Embryonic facial prominence (tissue), 1 donor: ENCODE data around the gene ME3.

Source experiments
- DNase-seq: peaks from one replicate; pipeline ENCODE4 v3.0.0-alpha.2; 2016; ENCODE audit errors: extremely low spot score

ME3 gene

GRCh38 chr11:86672007-86672621 lies at the start of gene ME3:
ME3 (minus strand) TSS chr11:86672616.
- no peak for DNase-seq

- DNase-seq: no peak
Measured at GRCh38 chr11:86722006-86722405, 49.6 kb upstream of the ME3 start.

GRCh38 chr11:86720546-86720945 lies 48.1 kb upstream of the ME3 start:
- no peak for DNase-seq

GRCh38 chr11:86719781-86720463 lies 47.5 kb upstream of the ME3 start:
- DNase-seq: no peak

GRCh38 chr11:86718999-86719398 lies 46.6 kb upstream of the ME3 start:
- no peak for DNase-seq

GRCh38 chr11:86718521-86718920 lies 46.1 kb upstream of the ME3 start:
- no peak for DNase-seq

- no peak for DNase-seq
Measured at GRCh38 chr11:86717817-86718501, 45.5 kb upstream of the ME3 start.

- DNase-seq: no peak
Measured at GRCh38 chr11:86715611-86716010, 43.2 kb upstream of the ME3 start.

- DNase-seq: no peak
Measured at GRCh38 chr11:86713552-86713951, 41.1 kb upstream of the ME3 start.

- DNase-seq: no peak
Measured at GRCh38 chr11:86710936-86711335, 38.5 kb upstream of the ME3 start.

- no peak for DNase-seq
Measured at GRCh38 chr11:86708669-86709068, 36.3 kb upstream of the ME3 start.

GRCh38 chr11:86706338-86707131 lies 34.1 kb upstream of the ME3 start:
- no peak for DNase-seq

GRCh38 chr11:86704710-86705109 lies 32.3 kb upstream of the ME3 start:
- DNase-seq: no peak

- DNase-seq: no peak
Measured at GRCh38 chr11:86703987-86704386, 31.6 kb upstream of the ME3 start.

- no peak for DNase-seq
Measured at GRCh38 chr11:86702220-86702983, 30.0 kb upstream of the ME3 start.

- DNase-seq: no peak
Measured at GRCh38 chr11:86699040-86699791, 26.8 kb upstream of the ME3 start.

GRCh38 chr11:86698639-86699038 lies 26.2 kb upstream of the ME3 start:
- DNase-seq: no peak

- no peak for DNase-seq
Measured at GRCh38 chr11:86696451-86696850, 24.0 kb upstream of the ME3 start.

- no peak for DNase-seq
Measured at GRCh38 chr11:86696004-86696403, 23.6 kb upstream of the ME3 start.

- no peak for DNase-seq
Measured at GRCh38 chr11:86695373-86695772, 23.0 kb upstream of the ME3 start.

GRCh38 chr11:86693518-86693917 lies 21.1 kb upstream of the ME3 start:
- no peak for DNase-seq
